IMR-90 (cell line): ENCODE measurements around the gene ZC3H7B.

ENCODE experiments used
- CEBPB ChIP-seq: IDR thresholded peaks from 2 replicates; pipeline ENCODE4 v1.6.1; 2012; ENCODE audit warnings: low read depth, low read length, improper control_type of control experiment
- FOS ChIP-seq: fragments of 150-350 bp; IDR thresholded peaks from 2 replicates; pipeline ENCODE4 v1.6.1; 2016; ENCODE audit warnings: low read depth, low read length
- MAZ ChIP-seq: IDR thresholded peaks from 2 replicates; pipeline ENCODE4 v1.6.1; 2012; ENCODE audit warnings: low read depth, mild to moderate bottlenecking, low read length, improper control_type of control experiment, moderate library complexity, borderline replicate concordance
- POLR2A ChIP-seq: IDR thresholded peaks from 2 replicates; pipeline ENCODE4 v1.6.1; 2012; ENCODE audit warnings: mild to moderate bottlenecking, low read depth, low read length
- RAD21 ChIP-seq: IDR thresholded peaks from 2 replicates; pipeline ENCODE4 v1.6.1; 2012; ENCODE audit warnings: low read length, improper control_type of control experiment
- RCOR1 ChIP-seq: IDR thresholded peaks from 2 replicates; pipeline ENCODE4 v1.6.1; 2012; ENCODE audit warnings: mild to moderate bottlenecking, low read length, improper control_type of control experiment; ENCODE audit not compliant: insufficient replicate concordance
- SMC3 ChIP-seq: fragments of 150-350 bp; IDR thresholded peaks from 2 replicates; pipeline ENCODE4 v1.6.1; 2016; ENCODE audit warnings: low read depth, mild to moderate bottlenecking, antibody characterized with exemption, low read length, moderate library complexity
- USF2 ChIP-seq: fragments of 150-350 bp; IDR thresholded peaks from 2 replicates; pipeline ENCODE4 v1.6.1; 2017; ENCODE audit warnings: mild to moderate bottlenecking, antibody characterized with exemption, low read length, low read depth
- TF ChIP-seq, protein P1 (sequence below): conservative IDR thresholded peaks from 2 replicates; pipeline ENCODE4 v1.5.1; 2012; ENCODE audit warnings: mild to moderate bottlenecking, low read depth, low read length, improper control_type of control experiment

DNA sequence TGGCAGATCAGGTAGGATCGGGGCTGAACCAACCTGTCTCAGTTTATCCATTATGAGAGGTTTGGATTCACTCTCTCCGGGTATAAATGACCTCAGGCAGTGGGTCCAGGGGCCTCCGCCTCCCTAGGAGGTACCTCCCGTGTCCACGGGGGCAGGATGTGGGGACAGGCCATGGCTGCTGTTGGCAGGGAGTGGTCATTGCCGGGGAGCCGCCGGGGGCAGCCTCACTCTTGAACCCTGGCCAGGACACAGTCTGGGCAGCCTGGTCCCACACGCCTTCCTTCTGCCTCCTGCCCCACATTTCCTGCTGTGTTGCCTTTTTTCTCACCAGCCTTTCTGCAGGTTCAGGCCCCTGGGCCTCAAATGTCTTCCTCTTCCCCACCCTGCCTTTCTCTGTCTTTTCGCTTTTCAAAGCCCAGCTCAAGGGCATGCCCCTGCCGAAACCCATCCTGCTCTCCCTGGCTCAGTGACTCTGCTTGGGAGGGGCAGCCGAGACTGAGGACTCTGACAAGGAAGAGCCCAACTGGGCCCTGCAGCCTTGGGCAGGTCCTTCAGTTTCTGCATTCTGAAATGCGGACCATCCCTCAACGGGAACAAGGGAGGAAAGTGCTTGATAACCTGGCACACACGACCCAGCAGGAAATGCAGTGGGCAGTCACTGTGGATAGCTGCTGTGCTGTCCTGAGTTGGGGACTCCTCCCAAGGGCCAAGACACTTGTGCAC lies 31.1 kb downstream of the ZC3H7B start:
- TF ChIP-seq, protein P1, sequence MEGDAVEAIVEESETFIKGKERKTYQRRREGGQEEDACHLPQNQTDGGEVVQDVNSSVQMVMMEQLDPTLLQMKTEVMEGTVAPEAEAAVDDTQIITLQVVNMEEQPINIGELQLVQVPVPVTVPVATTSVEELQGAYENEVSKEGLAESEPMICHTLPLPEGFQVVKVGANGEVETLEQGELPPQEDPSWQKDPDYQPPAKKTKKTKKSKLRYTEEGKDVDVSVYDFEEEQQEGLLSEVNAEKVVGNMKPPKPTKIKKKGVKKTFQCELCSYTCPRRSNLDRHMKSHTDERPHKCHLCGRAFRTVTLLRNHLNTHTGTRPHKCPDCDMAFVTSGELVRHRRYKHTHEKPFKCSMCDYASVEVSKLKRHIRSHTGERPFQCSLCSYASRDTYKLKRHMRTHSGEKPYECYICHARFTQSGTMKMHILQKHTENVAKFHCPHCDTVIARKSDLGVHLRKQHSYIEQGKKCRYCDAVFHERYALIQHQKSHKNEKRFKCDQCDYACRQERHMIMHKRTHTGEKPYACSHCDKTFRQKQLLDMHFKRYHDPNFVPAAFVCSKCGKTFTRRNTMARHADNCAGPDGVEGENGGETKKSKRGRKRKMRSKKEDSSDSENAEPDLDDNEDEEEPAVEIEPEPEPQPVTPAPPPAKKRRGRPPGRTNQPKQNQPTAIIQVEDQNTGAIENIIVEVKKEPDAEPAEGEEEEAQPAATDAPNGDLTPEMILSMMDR, result no peak
- no peak for TF ChIP-seq SMC3
- no peak for TF ChIP-seq RAD21
- TF ChIP-seq FOS, result no peak
- no peak for TF ChIP-seq MAZ
- no peak for TF ChIP-seq CEBPB
- TF ChIP-seq USF2, result no peak
- TF ChIP-seq POLR2A, result no peak
- TF ChIP-seq RCOR1, result no peak
